Suprapubic skin (tissue), 4 donors: Measurements from ENCODE around the gene MRPL23. TPM values are rescaled to one million over a fixed set of nuclear protein-coding genes. Genes with fewer than 3 reads are reported as not detected.

Experiments
- DNase-seq, 2 donors: peaks; one replicate each; pipeline ENCODE4 v3.0.0-alpha.2; 2019; ENCODE audit warnings: low spot score in 2 of 2
- H3K27ac ChIP-seq: fragments of 200-600 bp; sonication (generic); one replicate; pipeline ENCODE4 v1.5.1; 2019
- H3K27me3 ChIP-seq: fragments of 200-600 bp; sonication (generic); one replicate; pipeline ENCODE4 v1.5.1; 2019
- H3K36me3 ChIP-seq: fragments of 200-600 bp; sonication (generic); one replicate; pipeline ENCODE4 v1.5.1; 2019
- H3K4me1 ChIP-seq: fragments of 200-600 bp; sonication (generic); one replicate; pipeline ENCODE4 v1.5.1; 2019
- H3K4me3 ChIP-seq: fragments of 200-600 bp; sonication (generic); one replicate; pipeline ENCODE4 v1.5.1; 2019; ENCODE audit warnings: mild to moderate bottlenecking
- H3K9me3 ChIP-seq: fragments of 200-600 bp; sonication (generic); one replicate; pipeline ENCODE4 v1.5.1; 2019
- EP300 ChIP-seq: sonication (generic); formaldehyde crosslinking; IDR thresholded peaks from one replicate; pipeline ENCODE4 v1.6.1; 2017; ENCODE audit warnings: antibody characterized with exemption
- POLR2A ChIP-seq, 2 donors: fragments of 450-650 bp; IDR thresholded peaks; one replicate each; pipeline ENCODE4 v1.6.1; 2017; ENCODE audit warnings: antibody characterized with exemption in 2 of 2, mild to moderate bottlenecking in 2 of 2, moderate library complexity in 2 of 2
- POLR2AphosphoS5 ChIP-seq, 3 donors: sonication (generic); formaldehyde crosslinking; IDR thresholded peaks; one replicate each; pipeline ENCODE4 v1.6.1; 2017; ENCODE audit warnings: antibody characterized with exemption in 3 of 3
- WGBS: methylation state at CpG from one replicate; pipeline ENCODE4 v1.1.5; 2018; 5-methylcytosine and 5-hydroxymethylcytosine counted together
- total RNA-seq, 4 donors: library from RNA; depleted of rRNA; stranded (reverse); fragments of >200 nt; gene quantifications; one replicate each; pipeline ENCODE4 v1.1.0, GENCODE V29; 2016
- TF ChIP-seq, protein P1 (sequence below), 2 donors: fragments of 200-600 bp in 1 of 2; fragments of 450-650 bp in 1 of 2; sonication (generic) in 1 of 2; IDR thresholded peaks; one replicate each; pipeline ENCODE4 v1.5.1; 2016 to 2019; ENCODE audit warnings: antibody characterized with exemption in 2 of 2, mild to moderate bottlenecking in 1 of 2, moderate library complexity in 1 of 2

MRPL23 gene
- total RNA-seq, 4 donors from 2014 or later = 76.9 to 115 (median 103) TPM

- H3K4me1 ChIP-seq = no peaks in the 10 kb centered on the region
- no peak for TF ChIP-seq EP300
- TF ChIP-seq, protein P1, sequence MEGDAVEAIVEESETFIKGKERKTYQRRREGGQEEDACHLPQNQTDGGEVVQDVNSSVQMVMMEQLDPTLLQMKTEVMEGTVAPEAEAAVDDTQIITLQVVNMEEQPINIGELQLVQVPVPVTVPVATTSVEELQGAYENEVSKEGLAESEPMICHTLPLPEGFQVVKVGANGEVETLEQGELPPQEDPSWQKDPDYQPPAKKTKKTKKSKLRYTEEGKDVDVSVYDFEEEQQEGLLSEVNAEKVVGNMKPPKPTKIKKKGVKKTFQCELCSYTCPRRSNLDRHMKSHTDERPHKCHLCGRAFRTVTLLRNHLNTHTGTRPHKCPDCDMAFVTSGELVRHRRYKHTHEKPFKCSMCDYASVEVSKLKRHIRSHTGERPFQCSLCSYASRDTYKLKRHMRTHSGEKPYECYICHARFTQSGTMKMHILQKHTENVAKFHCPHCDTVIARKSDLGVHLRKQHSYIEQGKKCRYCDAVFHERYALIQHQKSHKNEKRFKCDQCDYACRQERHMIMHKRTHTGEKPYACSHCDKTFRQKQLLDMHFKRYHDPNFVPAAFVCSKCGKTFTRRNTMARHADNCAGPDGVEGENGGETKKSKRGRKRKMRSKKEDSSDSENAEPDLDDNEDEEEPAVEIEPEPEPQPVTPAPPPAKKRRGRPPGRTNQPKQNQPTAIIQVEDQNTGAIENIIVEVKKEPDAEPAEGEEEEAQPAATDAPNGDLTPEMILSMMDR (IDR thresholded peaks at IDR 0.05) = no peak
- no peak for TF ChIP-seq POLR2A (IDR thresholded peaks at IDR 0.05)
- no peak for TF ChIP-seq POLR2AphosphoS5 (IDR thresholded peaks at IDR 0.05)
- no peaks in the 10 kb centered on the region for H3K9me3 ChIP-seq
- H3K27me3 ChIP-seq = no peaks in the 10 kb centered on the region
- no CpG with 5 or more reads among the region's 28 CpGs for WGBS
- H3K36me3 ChIP-seq = no peaks in the 10 kb centered on the region
- no peak overlapping the region for H3K27ac ChIP-seq
- no peak for DNase-seq
- no peak overlapping the region for H3K4me3 ChIP-seq
These were observed 51.2 kb downstream of the MRPL23 start for GRCh38 chr11:1998290-1998689.

GRCh38 chr11:1998861-1999260 is 51.7 kb downstream of the MRPL23 start:
- H3K36me3 ChIP-seq = no peaks in the 10 kb centered on the region
- H3K4me1 ChIP-seq = no peaks in the 10 kb centered on the region
- no peaks in the 10 kb centered on the region for H3K27me3 ChIP-seq
- H3K27ac ChIP-seq = no peak overlapping the region
- no peak overlapping the region for H3K4me3 ChIP-seq
- H3K9me3 ChIP-seq = no peaks in the 10 kb centered on the region
- DNase-seq = no peak
- no CpG with 5 or more reads among the region's 15 CpGs for WGBS
- TF ChIP-seq, protein P1 (IDR thresholded peaks at IDR 0.05) = no peak
- no peak for TF ChIP-seq POLR2A (IDR thresholded peaks at IDR 0.05)
- no peak for TF ChIP-seq EP300
- TF ChIP-seq POLR2AphosphoS5 (IDR thresholded peaks at IDR 0.05) = no peak

DNA sequence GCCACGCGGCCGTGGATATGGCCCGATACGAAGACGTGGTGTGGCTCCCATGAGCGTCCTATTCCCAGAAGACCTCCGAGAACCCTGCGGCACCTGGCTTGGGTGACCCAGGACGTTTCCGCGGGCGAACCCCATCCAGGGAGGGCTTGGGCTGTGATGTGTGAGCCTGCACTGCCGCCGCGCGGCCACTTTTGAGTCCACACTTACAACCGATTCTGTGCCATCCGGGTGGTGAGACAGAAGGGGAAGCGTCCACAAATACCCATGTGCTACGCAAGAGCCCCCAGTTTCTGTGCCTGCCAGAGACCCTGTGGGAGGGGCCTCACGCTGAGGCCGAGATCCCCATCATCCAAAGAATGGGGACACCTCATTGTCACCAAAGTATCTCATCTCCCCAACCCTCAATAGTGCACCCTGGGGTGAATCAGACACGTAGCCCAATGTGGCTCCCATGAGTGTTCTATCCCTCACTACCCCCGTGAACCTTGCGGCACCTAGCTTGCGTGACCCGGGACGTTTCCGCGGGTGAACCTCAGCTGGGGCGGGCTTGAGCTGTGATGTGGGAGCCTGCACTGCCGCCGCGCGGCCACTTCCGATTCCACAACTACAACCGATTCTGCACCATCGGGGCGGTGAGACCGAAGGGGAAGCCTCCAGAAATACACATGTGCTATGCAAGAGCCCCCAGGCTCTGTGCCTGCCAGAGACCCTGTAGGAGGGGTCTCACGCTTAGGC is 55.1 kb downstream of the MRPL23 start:
- no peak for DNase-seq
- Histone ChIP-seq H3K4me1 (no peaks in the 10 kb centered on the region), H3K27ac (no peak overlapping the region), H3K36me3 (no peaks in the 10 kb centered on the region), H3K4me3 (no peak overlapping the region), H3K27me3 (no peaks in the 10 kb centered on the region), H3K9me3 (no peaks in the 10 kb centered on the region)
- TF ChIP-seq EP300 (no peak), POLR2A (IDR thresholded peaks at IDR 0.05) (no peak), POLR2AphosphoS5 (IDR thresholded peaks at IDR 0.05) (no peak)
- TF ChIP-seq, protein P1 (IDR thresholded peaks at IDR 0.05) = no peak
- no CpG with 5 or more reads among the region's 42 CpGs for whole genome bisulfite sequencing

DNA sequence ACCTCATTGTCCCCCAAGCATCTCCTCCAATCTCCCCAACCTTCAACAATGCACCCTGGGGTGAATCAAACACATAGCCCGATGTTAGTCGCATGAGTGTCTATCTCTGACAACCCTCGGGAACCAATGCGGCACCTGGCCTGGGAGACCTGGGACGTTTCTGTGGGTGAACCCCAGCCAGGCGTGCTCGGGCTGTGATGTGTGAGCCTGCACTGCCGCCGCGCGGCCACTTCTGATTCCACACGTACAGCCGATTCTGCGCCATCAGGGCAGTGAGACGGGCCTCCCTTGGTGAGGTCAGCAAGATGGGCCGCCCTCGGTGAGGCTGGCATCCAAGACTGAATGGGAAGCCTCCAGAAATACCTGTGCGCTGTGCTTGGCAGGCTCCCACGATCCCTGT is 55.7 kb downstream of the MRPL23 start:
- Histone ChIP-seq H3K4me3 (no peak overlapping the region), H3K27me3 (no peaks in the 10 kb centered on the region), H3K9me3 (no peaks in the 10 kb centered on the region), H3K36me3 (no peaks in the 10 kb centered on the region), H3K27ac (no peak overlapping the region), H3K4me1 (no peaks in the 10 kb centered on the region)
- TF ChIP-seq POLR2AphosphoS5 (IDR thresholded peaks at IDR 0.05) = no peak
- TF ChIP-seq, protein P1 (IDR thresholded peaks at IDR 0.05) = no peak
- TF ChIP-seq POLR2A (IDR thresholded peaks at IDR 0.05) = no peak
- TF ChIP-seq EP300 = no peak
- DNase-seq = no peak
- no CpG with 5 or more reads among the region's 19 CpGs for WGBS

DNA sequence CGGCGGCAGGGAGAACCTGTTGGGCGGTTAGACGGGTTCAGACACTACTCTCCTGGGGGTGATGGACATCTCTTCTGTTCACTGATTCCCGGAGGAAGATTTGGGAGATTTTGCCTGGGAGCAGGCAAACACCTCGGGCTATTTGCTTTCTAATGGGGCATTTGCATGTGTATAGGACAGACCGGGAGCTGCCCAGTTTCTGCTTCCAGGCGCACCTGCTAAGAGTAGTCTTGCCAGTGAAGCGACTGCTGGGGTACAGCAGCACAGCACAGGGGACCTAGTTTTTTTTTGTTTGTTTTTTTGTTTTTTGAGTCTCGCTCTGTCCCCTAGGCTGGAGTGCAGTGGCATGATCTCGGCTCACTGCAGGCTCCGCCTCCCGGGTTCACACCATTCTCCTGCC is 57.3 kb downstream of the MRPL23 start:
- TF ChIP-seq, protein P1 (IDR thresholded peaks at IDR 0.05) = no peak
- TF ChIP-seq EP300 = no peak
- TF ChIP-seq POLR2AphosphoS5 (IDR thresholded peaks at IDR 0.05) = no peak
- no peak for TF ChIP-seq POLR2A (IDR thresholded peaks at IDR 0.05)
- DNase-seq = no peak
- H3K4me1 ChIP-seq = no peaks in the 10 kb centered on the region
- no CpG with 5 or more reads among the region's 13 CpGs for WGBS
- H3K4me3 ChIP-seq = no peak overlapping the region
- H3K36me3 ChIP-seq = no peaks in the 10 kb centered on the region
- H3K27me3 ChIP-seq = no peaks in the 10 kb centered on the region
- H3K27ac ChIP-seq = no peak overlapping the region
- H3K9me3 ChIP-seq = no peaks in the 10 kb centered on the region

Other genes starting within 250 kb of the MRPL23 start
- 1 to 10 TPM; 2.6 to 7.6 (median 6.9) TPM for gene IFITM10, start 196.7 kb upstream of the MRPL23 start, total RNA-seq
- gene CTSD, start 183.4 kb upstream of the MRPL23 start, total RNA-seq = 100 to 1,000 TPM; 319 to 596 (median 469) TPM
- 100 to 1,000 TPM; 141 to 280 (median 193) TPM for gene SYT8, start 112.3 kb upstream of the MRPL23 start, total RNA-seq
- gene TNNI2, start 108.4 kb upstream of the MRPL23 start, total RNA-seq = 10 to 100 TPM; 17.4 to 63.6 (median 27.2) TPM
- gene LSP1, start 94.2 kb upstream of the MRPL23 start, total RNA-seq = 100 to 1,000 TPM in 2 of 4 donors, 10 to 100 TPM in 2; 70.4 to 134 (median 107) TPM
- gene PRR33, start 55.4 kb upstream of the MRPL23 start, total RNA-seq = not detected
- 10 to 100 TPM in 1 of 4 donors, 1 to 10 TPM in 3; 1.5 to 12.9 (median 4.8) TPM for gene TNNT3, start 27.6 kb upstream of the MRPL23 start, total RNA-seq
- gene H19, start 50.5 kb downstream of the MRPL23 start, total RNA-seq = 10 to 100 TPM; 20.0 to 62.2 (median 40.4) TPM
- gene IGF2, start 192.1 kb downstream of the MRPL23 start, total RNA-seq = 1 to 10 TPM; 3.2 to 9.7 (median 5.6) TPM
- not detected for gene INS, start 213.9 kb downstream of the MRPL23 start, total RNA-seq
- gene TH, start 224.5 kb downstream of the MRPL23 start, total RNA-seq = 1 to 10 TPM in 1 of 4 donors, under 1 TPM in 1, not detected in 2; 0.34 to 1.0 TPM